Heart left ventricle (tissue), 16 donors: Measurements from ENCODE around the gene PPP6C. TPM values are rescaled to one million over a fixed set of nuclear protein-coding genes. Genes with fewer than 3 reads are reported as not detected.
"Not testable (repeated sequence)": the region's sequence is repeated elsewhere in the genome, so short reads cannot be mapped to it uniquely, and the experiment has no call there.

ENCODE experiments used
- ATAC-seq, 4 donors: fragments of 200-7000 bp; cut with Tn5 transposase; one replicate each; pipeline ENCODE4 v1.9.1; 2020 to 2022; ENCODE audit warnings: moderate library complexity in 4 of 4, mild to moderate bottlenecking in 3 of 4, moderate number of reproducible peaks in 1 of 4
- DNase-seq, 5 donors: peaks; one replicate each; pipeline ENCODE4 v3.0.0-alpha.2; 2020
- H3K27ac ChIP-seq, 12 donors: fragments of 200-600 bp; sonication (generic) in 4 of 12; one replicate each; pipeline versions ENCODE4 v1.5.0 to v1.8.0; 2016 to 2022; ENCODE audit warnings: mild to moderate bottlenecking in 2 of 12
- H3K27me3 ChIP-seq, 9 donors: fragments of 200-600 bp; sonication (generic) in 2 of 9; one replicate each; pipeline versions ENCODE4 v1.5.1 to v1.8.0; 2016 to 2022; ENCODE audit warnings: mild to moderate bottlenecking in 3 of 9
- H3K36me3 ChIP-seq, 9 donors: fragments of 200-600 bp; sonication (generic) in 2 of 9; one replicate each; pipeline versions ENCODE4 v1.5.0 to v1.8.0; 2018 to 2022; ENCODE audit warnings: mild to moderate bottlenecking in 2 of 9
- H3K4me1 ChIP-seq, 12 donors: fragments of 200-600 bp; sonication (generic) in 4 of 12; one replicate each; pipeline versions ENCODE4 v1.5.0 to v1.8.0; 2016 to 2022; ENCODE audit warnings: mild to moderate bottlenecking in 3 of 12
- H3K4me3 ChIP-seq, 12 donors: fragments of 200-600 bp; sonication (generic) in 4 of 12; one replicate each; pipeline versions ENCODE4 v1.5.0 to v1.8.0; 2017 to 2022; ENCODE audit warnings: mild to moderate bottlenecking in 9 of 12, moderate library complexity in 4 of 12
- H3K9me3 ChIP-seq, 12 donors: fragments of 200-600 bp; sonication (generic) in 4 of 12; one replicate each; pipeline versions ENCODE4 v1.5.0 to v1.8.0; 2016 to 2022; ENCODE audit warnings: mild to moderate bottlenecking in 1 of 12
- POLR2A ChIP-seq, 2 donors: fragments of 450-650 bp; IDR thresholded peaks; one replicate each; pipeline ENCODE4 v1.6.1; 2017; ENCODE audit warnings: antibody characterized with exemption in 2 of 2, mild to moderate bottlenecking in 2 of 2, moderate library complexity in 2 of 2
- WGBS, 4 donors: extraction: QIAGEN DNeasy Blood & Tissue Kit in 2 of 4; methylation state at CpG; one replicate each; pipeline versions ENCODE4 v1.1.5 to v1.1.7; 2013 to 2018; 5-methylcytosine and 5-hydroxymethylcytosine counted together
- intact Hi-C, 10 donors: fragments of 100-400 bp; cut with DNase I; formaldehyde crosslinking; loops; one replicate each; pipeline versions ENCODE4 v1.11.1 to v1.14.2; 2022
- long read RNA-seq, 3 donors: library from polyadenylated mRNA; unstranded; transcript quantifications; one replicate each; pipeline ENCODE4 v2.0.0, GENCODE V29; 2020 to 2021
- polyA plus RNA-seq, 2 donors: library from polyadenylated mRNA; stranded (reverse); fragments of 200-250 nt; gene quantifications; one replicate each; pipeline ENCODE4 v1.2.3, GENCODE V29; 2013
- total RNA-seq, 9 donors: library from RNA; depleted of rRNA in 2 of 9; stranded (reverse); fragments of >200 nt in 2 of 9; fragmentation: NEBNext Ultra II Directional in 3 of 9; extraction: Animal tissue kit (Norgen Biotek cat#: 25700) in 3 of 9; gene quantifications; one replicate each; pipeline versions ENCODE4 v1.1.0 to v1.2.4, GENCODE V29; 2016 to 2023
- TF ChIP-seq, protein P1 (sequence below), 12 donors: fragments of 200-600 bp; sonication (generic) in 4 of 12; IDR thresholded peaks; one replicate each; pipeline versions ENCODE4 v1.5.0 to v1.8.0; 2018 to 2022; ENCODE audit warnings: antibody characterized with exemption in 12 of 12, mild to moderate bottlenecking in 5 of 12
- donor health status: ischemic (EF 13 %, LVEDD 7.1; RV severe dilation, severe dysfunction).
- donor health status: healthy with polysubstance abuse.
- donor health status: DM: no; HTN: yes; CAD: no.
- donor health status: DM: no; HTN: no; CAD: no.
- donor health status: ischemic (EF 25% LVEDD 6.9; RV normal size, moderate dysfunction).
- donor health status: ischemic (EF 25% LVEDD 5.7; RV mildly dilated, moderate dysfunction).
- donor health status: healthy.
- donor health status: DM: yes; HTN: yes; CAD: no.
- donor health status: ischemic (EF 35%, LVEDD 5.7; RV mildly dilated, moderate dysfunction).
- donor health status: nonischemic (EF 11% LVEDD 7.7; RV severe dilation, severe dysfunction).
- donor health status: DM: yes; HTN: yes; CAD: no.
- donor health status: PGD.
- donor health status: ischemic (EF 29% LVEDD 5.4; RV normal size, mild dysfunction).
- donor health status: nonischemic (EF 23%, LVEDD 6.1; RV moderate dilation, normal function).

Gene PPP6C
- total RNA-seq (10 to 100 TPM; 26.6 to 40.7 (median 37.7) TPM), polyA plus RNA-seq (10 to 100 TPM; 12.0 to 25.2 TPM)
- long read RNA-seq, donor 1, full-length matches to known transcripts: 38 of 42 reads
- long read RNA-seq, donor 1, partial matches to known transcripts: 0 of 42 reads
- long read RNA-seq, donor 1, other reads (novel, unspliced or antisense): 4 of 42 reads
- long read RNA-seq, donor 2, full-length matches to known transcripts: 122 of 135 reads
- long read RNA-seq, donor 2, partial matches to known transcripts: 9 of 135 reads
- long read RNA-seq, donor 2, other reads (novel, unspliced or antisense): 4 of 135 reads
- long read RNA-seq, donor 3, full-length matches to known transcripts: 30 of 34 reads
- long read RNA-seq, donor 3, partial matches to known transcripts: 3 of 34 reads
- long read RNA-seq, donor 3, other reads (novel, unspliced or antisense): 1 of 34 reads

DNA sequence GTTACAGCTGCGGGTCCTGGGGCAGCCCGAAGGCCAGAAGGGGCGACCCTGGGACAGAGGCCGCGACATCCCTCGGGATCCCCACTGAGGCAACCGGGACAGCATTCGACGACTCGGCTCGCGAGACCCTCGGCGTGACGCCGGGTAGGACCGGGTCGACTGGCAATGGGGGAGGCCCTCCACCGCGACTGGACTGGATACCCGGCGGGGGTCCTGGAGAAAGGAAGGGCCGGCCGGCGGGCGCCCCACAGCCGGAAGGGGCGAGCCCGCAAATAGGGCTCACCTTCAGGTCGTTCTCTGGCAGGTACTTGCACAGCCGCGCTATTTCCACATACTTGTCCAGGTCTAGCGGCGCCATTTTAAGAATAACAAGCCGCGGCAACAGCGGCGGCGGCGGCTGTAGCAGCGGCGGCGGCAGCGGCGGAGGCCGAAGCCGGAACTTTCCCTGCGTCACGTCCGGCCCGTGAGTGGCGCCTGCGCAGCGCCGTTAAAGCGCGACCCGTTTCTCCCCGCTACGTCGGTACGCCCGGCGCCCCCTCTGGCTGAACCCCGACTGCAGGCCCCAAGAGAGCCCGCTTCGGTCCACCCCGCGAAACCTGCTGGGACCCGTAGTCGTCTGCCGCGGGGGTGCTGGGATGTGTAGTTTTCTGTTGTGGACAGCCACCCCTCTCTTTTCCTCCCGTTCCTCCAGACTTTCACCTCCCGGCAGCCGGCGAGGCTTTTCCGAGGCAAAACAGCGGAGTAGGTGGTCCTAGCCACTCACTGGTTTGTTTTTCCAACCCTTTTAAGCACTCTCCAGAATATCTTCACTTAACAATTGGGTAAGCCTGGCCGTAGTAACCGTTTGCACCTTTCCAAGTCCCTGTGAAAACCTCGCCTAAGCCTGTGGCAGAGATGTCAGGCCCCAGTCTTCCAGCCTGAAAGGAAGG lies at the start of gene PPP6C:
Gene PPP6C (minus strand): TSS at position 443 of the 929 bp plus-strand sequence. CDS start 85 bp downstream, at position 358.
- peak; percentile 8 to 81 for TF ChIP-seq POLR2A (IDR thresholded peaks at IDR 0.05)
- TF ChIP-seq, protein P1, sequence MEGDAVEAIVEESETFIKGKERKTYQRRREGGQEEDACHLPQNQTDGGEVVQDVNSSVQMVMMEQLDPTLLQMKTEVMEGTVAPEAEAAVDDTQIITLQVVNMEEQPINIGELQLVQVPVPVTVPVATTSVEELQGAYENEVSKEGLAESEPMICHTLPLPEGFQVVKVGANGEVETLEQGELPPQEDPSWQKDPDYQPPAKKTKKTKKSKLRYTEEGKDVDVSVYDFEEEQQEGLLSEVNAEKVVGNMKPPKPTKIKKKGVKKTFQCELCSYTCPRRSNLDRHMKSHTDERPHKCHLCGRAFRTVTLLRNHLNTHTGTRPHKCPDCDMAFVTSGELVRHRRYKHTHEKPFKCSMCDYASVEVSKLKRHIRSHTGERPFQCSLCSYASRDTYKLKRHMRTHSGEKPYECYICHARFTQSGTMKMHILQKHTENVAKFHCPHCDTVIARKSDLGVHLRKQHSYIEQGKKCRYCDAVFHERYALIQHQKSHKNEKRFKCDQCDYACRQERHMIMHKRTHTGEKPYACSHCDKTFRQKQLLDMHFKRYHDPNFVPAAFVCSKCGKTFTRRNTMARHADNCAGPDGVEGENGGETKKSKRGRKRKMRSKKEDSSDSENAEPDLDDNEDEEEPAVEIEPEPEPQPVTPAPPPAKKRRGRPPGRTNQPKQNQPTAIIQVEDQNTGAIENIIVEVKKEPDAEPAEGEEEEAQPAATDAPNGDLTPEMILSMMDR (IDR thresholded peaks at IDR 0.05): peak; percentile 53 to 86 (median 64)
- intact Hi-C loops: loop anchor here in 3 of 10 donors (2.0 to 10.0 kb wide), 5 partner anchors 47 to 325 kb away; partner anchors contain the start of genes SCAI (in 2 of the 3), ARPC5L (in 1 of the 3), GOLGA1 (in 1 of the 3) and HSPA5 (in 1 of the 3)
- Histone ChIP-seq H3K4me1 (peaks cover 0 to 49% (median 35%) of the 10 kb centered on the region in 12 donors), H3K9me3 (no peaks in the 10 kb centered on the region), H3K4me3 (peak within 1 kb of the TSS; percentile 60 to 100 (median 99)), H3K27me3 (no peaks in the 10 kb centered on the region), H3K27ac (peak within 1 kb of the TSS; percentile 71 to 97 (median 93)), H3K36me3 (no peaks in the 10 kb centered on the region)
- peak; percentile 98 to 99 (median 99) for ATAC-seq
- DNase-seq: peak; percentile 98 to 99 (median 98)
- WGBS, 4 donors: 0 to 1% (median 0%) methylated on average over 22 to 82 of the region's 82 CpGs

DNA sequence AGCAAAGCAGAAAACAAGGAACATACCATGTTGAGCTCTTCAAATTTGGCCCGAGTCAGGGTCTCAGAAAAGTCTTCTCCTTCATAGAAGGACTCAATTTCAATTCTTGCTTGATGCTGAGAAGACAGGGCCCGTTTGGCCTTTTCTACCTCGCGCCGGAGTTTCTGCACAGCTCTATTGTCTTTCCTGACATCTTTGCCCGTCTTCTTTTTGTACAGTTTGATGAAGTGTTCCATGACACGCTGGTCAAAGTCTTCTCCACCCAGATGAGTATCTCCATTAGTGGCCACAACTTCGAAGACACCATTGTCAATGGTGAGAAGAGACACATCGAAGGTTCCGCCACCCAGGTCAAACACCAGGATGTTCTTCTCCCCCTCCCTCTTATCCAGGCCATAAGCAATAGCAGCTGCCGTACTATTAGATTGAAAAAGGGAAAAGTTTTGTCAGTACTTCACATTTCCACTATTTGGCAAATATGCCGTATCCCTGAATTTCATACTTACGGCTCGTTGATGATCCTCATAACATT lies 49.4 kb upstream of the PPP6C start:
- H3K27me3 ChIP-seq: no peaks in the 10 kb centered on the region
- no peak for DNase-seq
- no peak for ATAC-seq
- 63 to 81% (median 76%) methylated on average over 14 of the region's 14 CpGs for WGBS, 4 donors
- peaks cover 9 to 64% (median 55%) of the 10 kb centered on the region in 12 donors for H3K4me1 ChIP-seq
- no peaks in the 10 kb centered on the region for H3K9me3 ChIP-seq
- H3K36me3 ChIP-seq: peaks cover 0 to 61% (median 58%) of the 10 kb centered on the region in 9 donors
- no peak for TF ChIP-seq POLR2A (IDR thresholded peaks at IDR 0.05)
- peak overlapping the region in 2 of 12 donors; percentile 44 to 94 for H3K27ac ChIP-seq
- intact Hi-C loops: loop anchor here in 3 of 10 donors (5.0 kb wide), 1 partner anchor 37 kb away; the partner anchor contains the start of gene RABEPK (in 3 of the 3)
- H3K4me3 ChIP-seq: peak overlapping the region in 11 of 12 donors; percentile 8 to 99 (median 90)

DNA sequence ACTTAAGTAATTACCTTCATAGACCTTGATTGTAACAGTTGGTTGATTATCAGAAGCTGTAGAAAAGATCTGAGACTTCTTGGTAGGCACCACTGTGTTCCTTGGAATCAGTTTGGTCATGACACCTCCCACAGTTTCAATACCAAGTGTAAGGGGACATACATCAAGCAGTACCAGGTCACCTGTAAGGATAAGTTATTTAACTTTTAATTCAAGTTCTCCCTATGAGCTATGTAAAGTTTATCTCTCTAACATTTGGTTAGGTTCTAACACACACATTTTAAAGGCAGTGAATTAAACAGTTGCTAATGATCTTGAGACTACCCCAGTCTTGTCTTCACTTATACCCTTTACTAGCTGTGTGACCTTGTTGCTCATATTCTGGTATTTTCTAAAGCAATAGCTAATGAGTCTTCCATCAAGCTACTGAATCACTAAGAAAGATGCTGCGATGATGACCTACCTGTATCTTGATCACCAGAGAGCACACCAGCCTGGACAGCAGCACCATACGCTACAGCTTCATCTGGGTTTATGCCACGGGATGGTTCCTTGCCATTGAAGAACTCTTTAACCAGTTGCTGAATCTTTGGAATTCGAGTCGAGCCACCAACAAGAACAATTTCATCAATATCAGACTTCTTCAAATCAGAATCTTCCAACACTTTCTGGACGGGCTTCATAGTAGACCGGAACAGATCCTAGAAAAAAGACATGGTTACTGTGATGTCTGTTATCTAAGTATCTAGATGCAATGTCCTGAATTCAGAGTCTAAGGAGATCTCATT lies 48.7 kb upstream of the PPP6C start:
- DNase-seq: no peak
- TF ChIP-seq, protein P1 (IDR thresholded peaks at IDR 0.05): no peak
- no peak for TF ChIP-seq POLR2A (IDR thresholded peaks at IDR 0.05)
- Histone ChIP-seq H3K4me3 (peak overlapping the region in 10 of 12 donors; percentile 8 to 99 (median 87)), H3K4me1 (peaks cover 9 to 64% (median 55%) of the 10 kb centered on the region in 12 donors), H3K36me3 (peaks cover 0 to 68% (median 65%) of the 10 kb centered on the region in 9 donors), H3K27ac (peak overlapping the region in 2 of 12 donors; percentile 2 to 44), H3K9me3 (no peaks in the 10 kb centered on the region), H3K27me3 (no peaks in the 10 kb centered on the region)
- intact Hi-C loops: loop anchor here in 3 of 10 donors (5.0 kb wide), 1 partner anchor 36 kb away; the partner anchor contains the start of gene RABEPK (in 3 of the 3)
- 57 to 76% (median 73%) methylated on average over 7 of the region's 7 CpGs for whole genome bisulfite sequencing, 4 donors
- no peak for ATAC-seq

DNA sequence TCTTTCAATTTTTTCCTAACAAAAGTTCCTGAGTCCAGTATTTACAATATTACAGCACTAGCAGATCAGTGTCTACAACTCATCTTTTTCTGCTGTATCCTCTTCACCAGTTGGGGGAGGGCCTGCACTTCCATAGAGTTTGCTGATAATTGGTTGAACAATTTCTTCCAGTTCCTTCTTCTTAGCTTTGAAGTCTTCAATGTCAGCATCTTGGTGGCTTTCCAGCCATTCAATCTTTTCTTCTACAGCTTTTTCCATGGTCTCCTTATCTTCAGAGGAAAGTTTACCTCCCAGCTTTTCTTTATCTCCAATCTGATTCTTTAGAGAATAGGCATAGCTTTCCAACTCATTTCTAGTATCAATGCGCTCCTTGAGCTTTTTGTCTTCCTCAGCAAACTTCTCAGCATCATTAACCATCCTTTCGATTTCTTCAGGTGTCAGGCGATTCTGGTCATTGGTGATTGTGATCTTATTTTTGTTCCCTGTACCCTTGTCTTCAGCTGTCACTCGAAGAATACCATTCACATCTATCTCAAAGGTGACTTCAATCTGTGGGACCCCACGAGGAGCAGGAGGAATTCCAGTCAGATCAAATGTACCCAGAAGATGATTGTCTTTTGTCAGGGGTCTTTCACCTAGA lies 47.0 kb upstream of the PPP6C start:
- DNase-seq, ATAC-seq, H3K27me3 ChIP-seq, H3K9me3 ChIP-seq: not testable (repeated sequence)
- intact Hi-C loops: loop anchor here in 3 of 10 donors (5.0 kb wide), 1 partner anchor 34 kb away; the partner anchor contains the start of gene RABEPK (in 3 of the 3)
- Histone ChIP-seq H3K27ac (peak overlapping the region in 1 of 12 donors; percentile 44), H3K4me1 (peaks cover 9 to 59% (median 50%) of the 10 kb centered on the region in 12 donors), H3K36me3 (peaks cover 0 to 81% (median 73%) of the 10 kb centered on the region in 9 donors), H3K4me3 (peak overlapping the region in 8 of 12 donors; percentile 9 to 95 (median 78))
- 58 to 67% (median 61%) methylated on average over 5 of the region's 5 CpGs for WGBS, 4 donors
